Measurements from ENCODE around the gene POU6F1.

DNA sequence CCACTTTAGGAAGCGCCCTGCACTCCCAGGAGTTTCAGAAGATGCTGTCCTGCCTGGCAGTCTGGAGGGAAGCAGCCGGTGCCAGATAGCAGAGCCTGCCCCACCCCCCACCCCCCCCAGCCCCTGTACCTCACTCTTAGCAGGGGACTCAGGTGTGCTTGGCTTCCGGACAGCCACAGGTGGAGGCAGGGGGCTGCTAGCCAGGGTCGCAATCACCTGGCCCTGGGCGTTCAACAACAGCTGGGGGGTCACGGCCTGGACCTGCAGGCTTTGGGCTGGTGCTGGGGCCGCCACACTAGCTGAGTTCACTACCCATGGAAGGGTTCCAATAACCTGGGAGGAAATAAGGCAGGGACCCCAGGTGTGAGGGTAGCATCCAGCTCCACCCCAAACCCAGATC lies 22.0 kb downstream of the POU6F1 start:
- TF ChIP-seq, protein P1, sequence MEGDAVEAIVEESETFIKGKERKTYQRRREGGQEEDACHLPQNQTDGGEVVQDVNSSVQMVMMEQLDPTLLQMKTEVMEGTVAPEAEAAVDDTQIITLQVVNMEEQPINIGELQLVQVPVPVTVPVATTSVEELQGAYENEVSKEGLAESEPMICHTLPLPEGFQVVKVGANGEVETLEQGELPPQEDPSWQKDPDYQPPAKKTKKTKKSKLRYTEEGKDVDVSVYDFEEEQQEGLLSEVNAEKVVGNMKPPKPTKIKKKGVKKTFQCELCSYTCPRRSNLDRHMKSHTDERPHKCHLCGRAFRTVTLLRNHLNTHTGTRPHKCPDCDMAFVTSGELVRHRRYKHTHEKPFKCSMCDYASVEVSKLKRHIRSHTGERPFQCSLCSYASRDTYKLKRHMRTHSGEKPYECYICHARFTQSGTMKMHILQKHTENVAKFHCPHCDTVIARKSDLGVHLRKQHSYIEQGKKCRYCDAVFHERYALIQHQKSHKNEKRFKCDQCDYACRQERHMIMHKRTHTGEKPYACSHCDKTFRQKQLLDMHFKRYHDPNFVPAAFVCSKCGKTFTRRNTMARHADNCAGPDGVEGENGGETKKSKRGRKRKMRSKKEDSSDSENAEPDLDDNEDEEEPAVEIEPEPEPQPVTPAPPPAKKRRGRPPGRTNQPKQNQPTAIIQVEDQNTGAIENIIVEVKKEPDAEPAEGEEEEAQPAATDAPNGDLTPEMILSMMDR (IDR thresholded peaks at IDR 0.05) = no peak
- TF ChIP-seq POLR2A (IDR thresholded peaks at IDR 0.05) = no peak
